Lower leg skin (tissue), 3 donors: ENCODE data around the gene CLEC16A.

Experiments used
- CTCF ChIP-seq, 3 donors: fragments of 450-650 bp; IDR thresholded peaks; one replicate each; pipeline ENCODE4 v1.5.1; 2016; ENCODE audit warnings: antibody characterized with exemption in 3 of 3, mild to moderate bottlenecking in 3 of 3, moderate library complexity in 2 of 3
- POLR2A ChIP-seq, 2 donors: fragments of 450-650 bp; IDR thresholded peaks; one replicate each; pipeline ENCODE4 v1.6.1; 2016 to 2017; ENCODE audit warnings: antibody characterized with exemption in 2 of 2, mild to moderate bottlenecking in 1 of 2, moderate library complexity in 1 of 2

GRCh38 chr16:10938796-10939648 is 5.3 kb upstream of the CLEC16A start:
- TF ChIP-seq CTCF (IDR thresholded peaks at IDR 0.05) (no peak), POLR2A (IDR thresholded peaks at IDR 0.05) (no peak)
